Uterus (tissue), 4 donors: ENCODE results near the gene MBNL3. TPM values are rescaled to one million over a fixed set of nuclear protein-coding genes. Genes with fewer than 3 reads are reported as not detected.
"Not testable (repeated sequence)": the region's sequence is repeated elsewhere in the genome, so short reads cannot be mapped to it uniquely, and the experiment has no call there.

Experiments used
- DNase-seq, 2 donors: peaks; one replicate each; pipeline ENCODE4 v3.0.0-alpha.2; 2019 to 2020
- H3K27ac ChIP-seq, 2 donors: fragments of 200-600 bp; sonication (generic); 1 replicate in 1 of 2; 2 replicates in 1 of 2; pipeline ENCODE4 v1.5.1; 2016 to 2018
- H3K27me3 ChIP-seq, 2 donors: fragments of 200-600 bp; sonication (generic); one replicate each; pipeline ENCODE4 v1.5.1; 2018 to 2019; ENCODE audit warnings: control low read depth in 1 of 2
- H3K36me3 ChIP-seq, 2 donors: fragments of 200-600 bp; sonication (generic); one replicate each; pipeline ENCODE4 v1.5.1; 2019; ENCODE audit warnings: control low read depth in 1 of 2
- H3K4me1 ChIP-seq, 2 donors: fragments of 200-600 bp; sonication (generic); one replicate each; pipeline ENCODE4 v1.5.1; 2018 to 2019; ENCODE audit warnings: control low read depth in 1 of 2
- H3K4me3 ChIP-seq, 2 donors: fragments of 200-600 bp; sonication (generic); 1 replicate in 1 of 2; 2 replicates in 1 of 2; pipeline ENCODE4 v1.5.1; 2018 to 2019; ENCODE audit warnings: mild to moderate bottlenecking in 1 of 2
- H3K9me3 ChIP-seq, 2 donors: fragments of 200-600 bp; sonication (generic); one replicate each; pipeline ENCODE4 v1.5.1; 2019; ENCODE audit warnings: control low read depth in 1 of 2
- CTCF ChIP-seq, 4 experiments: fragments of 200-600 bp in 2 of 4; fragments of 450-650 bp in 2 of 4; sonication (generic) in 2 of 4; IDR thresholded peaks; one replicate each; pipeline ENCODE4 v1.5.1; 2016 to 2019; ENCODE audit warnings: antibody characterized with exemption in 4 of 4, mild to moderate bottlenecking in 2 of 4, moderate library complexity in 1 of 4
- POLR2A ChIP-seq, 2 donors: fragments of 450-650 bp; IDR thresholded peaks; one replicate each; pipeline ENCODE4 v1.6.1; 2016; ENCODE audit warnings: antibody characterized with exemption in 2 of 2, mild to moderate bottlenecking in 1 of 2, moderate library complexity in 1 of 2
- intact Hi-C: fragments of 100-400 bp; cut with DNase I; formaldehyde crosslinking; loops from one replicate; pipeline ENCODE4 v1.15.1; 2023; ENCODE audit warnings: low total_unique reads
- total RNA-seq, 4 donors: library from RNA; depleted of rRNA in 3 of 4; stranded (reverse); fragments of >200 nt in 3 of 4; gene quantifications; one replicate each; pipeline versions ENCODE4 v1.1.0 to v1.2.4, GENCODE V29; 2014 to 2023
- donor health status: DM: yes; HTN: yes; CAD: no.

Gene MBNL3
- total RNA-seq, 4 donors from 2014 or later = 13.2 to 90.2 (median 32.3) TPM

DNA sequence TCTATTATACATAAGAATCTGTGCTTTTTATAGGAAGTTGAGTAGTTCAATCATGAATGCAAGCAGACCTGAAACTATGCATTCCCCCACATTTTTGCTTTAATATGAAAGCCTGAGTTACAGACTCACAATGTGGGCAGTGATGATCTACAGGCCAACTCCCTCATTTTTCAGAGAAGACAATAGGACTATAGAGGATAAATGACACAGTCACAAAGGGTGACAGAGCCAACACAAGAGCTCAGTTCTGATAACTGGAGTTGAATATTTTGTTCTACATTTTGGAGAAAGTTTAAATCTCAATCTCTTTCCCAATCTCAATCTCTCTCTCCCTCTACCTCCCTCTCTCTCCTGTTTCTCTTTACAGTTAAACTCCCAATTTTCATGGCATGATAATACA lies 27.0 kb downstream of the MBNL3 start:
- Histone ChIP-seq H3K27me3 (no peaks in the 10 kb centered on the region), H3K36me3 (no peaks in the 10 kb centered on the region), H3K4me3 (no peak overlapping the region), H3K4me1 (no peaks in the 10 kb centered on the region), H3K9me3 (peaks cover 0 to 6% of the 10 kb centered on the region in 2 donors), H3K27ac (no peak overlapping the region)
- intact Hi-C loops = no loop called here
- no peak for DNase-seq
- no peak for TF ChIP-seq POLR2A (IDR thresholded peaks at IDR 0.05)

DNA sequence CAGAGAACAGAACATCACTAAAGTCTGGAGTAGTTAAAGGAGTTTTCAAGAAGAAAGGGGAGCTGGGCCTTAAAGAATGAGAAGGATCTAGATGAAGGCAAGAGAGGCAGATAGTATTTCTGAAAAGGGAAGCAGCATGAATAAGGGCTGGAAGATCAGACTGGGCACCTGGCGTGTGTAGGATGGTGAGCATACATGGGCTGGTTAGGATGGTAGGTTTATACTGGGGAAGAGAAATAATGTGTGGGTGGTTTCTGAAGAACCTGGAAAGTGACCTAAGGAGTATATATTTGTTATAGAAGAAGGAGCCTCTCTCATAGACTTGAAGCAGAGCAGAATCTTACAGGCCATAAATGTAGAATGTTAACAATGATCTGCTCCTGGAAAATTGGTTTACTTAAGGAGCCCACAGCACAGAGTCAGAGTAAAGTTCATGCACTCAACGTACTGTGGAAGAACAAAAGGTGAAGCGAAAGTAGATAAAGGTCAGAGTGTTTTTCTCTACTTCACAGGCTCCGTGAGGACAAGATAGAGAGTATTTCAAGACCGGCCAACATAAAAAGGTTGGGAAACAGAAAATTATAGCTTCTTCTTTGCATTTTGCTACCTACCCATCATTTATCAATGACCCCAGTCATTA lies 35.8 kb downstream of the MBNL3 start:
- Histone ChIP-seq H3K27ac (no peak overlapping the region), H3K4me3 (no peak overlapping the region), H3K4me1 (no peaks in the 10 kb centered on the region), H3K9me3 (no peaks in the 10 kb centered on the region), H3K27me3 (no peaks in the 10 kb centered on the region), H3K36me3 (no peaks in the 10 kb centered on the region)
- TF ChIP-seq CTCF (IDR thresholded peaks at IDR 0.05) = no peak
- no peak for TF ChIP-seq POLR2A (IDR thresholded peaks at IDR 0.05)
- intact Hi-C loops = no loop called here
- DNase-seq = no peak

GRCh38 chrX:132445909-132446308 lies 42.9 kb downstream of the MBNL3 start:
- H3K36me3 ChIP-seq, intact Hi-C loops, H3K4me1 ChIP-seq, H3K27ac ChIP-seq, H3K4me3 ChIP-seq, H3K27me3 ChIP-seq, H3K9me3 ChIP-seq, DNase-seq: not testable (repeated sequence)

- Histone ChIP-seq H3K9me3 (no peaks in the 10 kb centered on the region), H3K4me3 (no peak overlapping the region), H3K4me1 (no peaks in the 10 kb centered on the region), H3K27me3 (no peaks in the 10 kb centered on the region), H3K27ac (no peak overlapping the region), H3K36me3 (no peaks in the 10 kb centered on the region)
- intact Hi-C loops = no loop called here
- TF ChIP-seq POLR2A (IDR thresholded peaks at IDR 0.05) (no peak), CTCF (IDR thresholded peaks at IDR 0.05) (no peak)
- DNase-seq = no peak
These were observed 43.9 kb downstream of the MBNL3 start for GRCh38 chrX:132444936-132445335.

GRCh38 chrX:132443196-132444135 lies 45.4 kb downstream of the MBNL3 start:
- intact Hi-C loops = no loop called here
- Histone ChIP-seq H3K4me1 (no peaks in the 10 kb centered on the region), H3K27me3 (no peaks in the 10 kb centered on the region), H3K27ac (no peak overlapping the region), H3K9me3 (no peaks in the 10 kb centered on the region), H3K4me3 (no peak overlapping the region), H3K36me3 (no peaks in the 10 kb centered on the region)
- DNase-seq = no peak
- TF ChIP-seq CTCF (IDR thresholded peaks at IDR 0.05) (no peak), POLR2A (IDR thresholded peaks at IDR 0.05) (no peak)

- Histone ChIP-seq H3K9me3 (no peaks in the 10 kb centered on the region), H3K36me3 (no peaks in the 10 kb centered on the region), H3K4me1 (no peaks in the 10 kb centered on the region), H3K27ac (no peak overlapping the region), H3K27me3 (no peaks in the 10 kb centered on the region), H3K4me3 (no peak overlapping the region)
- TF ChIP-seq POLR2A (IDR thresholded peaks at IDR 0.05) (no peak), CTCF (IDR thresholded peaks at IDR 0.05) (no peak)
- no peak for DNase-seq
- intact Hi-C loops = no loop called here
These were observed 46.1 kb downstream of the MBNL3 start for GRCh38 chrX:132442691-132443090.
